ENCODE results near the gene MAD1L1. TPM values are rescaled to one million over a fixed set of nuclear protein-coding genes. Genes with fewer than 3 reads are reported as not detected.

Gene MAD1L1
- total and polyA plus RNA-seq, 2 donors (not counting 3 experiments of a cell fraction or from before 2014, with no cell fraction given), result 34.1 to 42.3 TPM

GRCh38 chr7:2165610-2166594 is 66.8 kb downstream of the MAD1L1 start:
- Histone ChIP-seq H2AFZ (ENCODE audit: low read depth, low read length) (no peak overlapping the region), H4K20me1 (replicated peaks; ENCODE audit: control insufficient read depth, extremely low read depth, insufficient read depth, low read length) (no peaks in the 10 kb centered on the region), H3K9me3 (replicated peaks; ENCODE audit: control insufficient read depth, insufficient read depth, low read length) (no peaks in the 10 kb centered on the region), H3K9ac (replicated peaks; ENCODE audit: extremely low read depth, insufficient read depth, low read length) (no peak overlapping the region), H3K9me1 (replicated peaks; ENCODE audit: control insufficient read depth, extremely low read depth, insufficient read depth, low read length) (no peaks in the 10 kb centered on the region), H3K4me3 (replicated peaks in 1 of 3; ENCODE audit: insufficient read depth in 1 of 3, low read depth in 1 of 3, low read length in 3 of 3) (no peak overlapping the region), H3K27me3 (ENCODE audit: control insufficient read depth in 2 of 2, insufficient read depth in 2 of 2, low read length in 2 of 2) (no peaks in the 10 kb centered on the region), H3K27ac (ENCODE audit: insufficient read depth, low read depth, low read length) (no peak overlapping the region), H3K4me2 (ENCODE audit: insufficient read depth, low read length) (no peak overlapping the region), H3K36me3 (ENCODE audit: control insufficient read depth in 2 of 2, extremely low read depth in 1 of 2, insufficient read depth in 2 of 2, low read length in 2 of 2) (no peaks in the 10 kb centered on the region), H3K4me1 (ENCODE audit: control insufficient read depth, extremely low read depth, insufficient read depth, low read length) (no peaks in the 10 kb centered on the region), H3K79me2 (ENCODE audit: control insufficient read depth, insufficient read depth, low read length) (no peaks in the 10 kb centered on the region)
- DNase-seq (ENCODE audit: low read depth, low spot score), result no peak
- intact Hi-C loops (cut with micrococcal nuclease) (no loop called here), dilution Hi-C loops (cut with MboI; ENCODE audit: extremely low pct_ligation_motif_present, low sequenced_read_pairs) (no loop called here)
- FAIRE-seq, result no peak
- no TSS peak for BruUV-seq (replicated peaks)
- no peak for TF ChIP-seq JUN (IDR thresholded peaks at IDR 0.05; ENCODE audit: borderline replicate concordance, insufficient read depth, insufficient read length, low read depth)
- TF ChIP-seq FOS (IDR thresholded peaks at IDR 0.05; ENCODE audit: borderline replicate concordance, insufficient read depth, low read length), result no peak
- TF ChIP-seq, protein P1, sequence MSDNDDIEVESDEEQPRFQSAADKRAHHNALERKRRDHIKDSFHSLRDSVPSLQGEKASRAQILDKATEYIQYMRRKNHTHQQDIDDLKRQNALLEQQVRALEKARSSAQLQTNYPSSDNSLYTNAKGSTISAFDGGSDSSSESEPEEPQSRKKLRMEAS (IDR thresholded peaks at IDR 0.05; ENCODE audit: insufficient read depth, insufficient read length), result no peak
- no peak for TF ChIP-seq POLR2AphosphoS5 (IDR thresholded peaks at IDR 0.05; ENCODE audit: insufficient read depth, low read depth, low read length)
- TF ChIP-seq, protein P2, sequence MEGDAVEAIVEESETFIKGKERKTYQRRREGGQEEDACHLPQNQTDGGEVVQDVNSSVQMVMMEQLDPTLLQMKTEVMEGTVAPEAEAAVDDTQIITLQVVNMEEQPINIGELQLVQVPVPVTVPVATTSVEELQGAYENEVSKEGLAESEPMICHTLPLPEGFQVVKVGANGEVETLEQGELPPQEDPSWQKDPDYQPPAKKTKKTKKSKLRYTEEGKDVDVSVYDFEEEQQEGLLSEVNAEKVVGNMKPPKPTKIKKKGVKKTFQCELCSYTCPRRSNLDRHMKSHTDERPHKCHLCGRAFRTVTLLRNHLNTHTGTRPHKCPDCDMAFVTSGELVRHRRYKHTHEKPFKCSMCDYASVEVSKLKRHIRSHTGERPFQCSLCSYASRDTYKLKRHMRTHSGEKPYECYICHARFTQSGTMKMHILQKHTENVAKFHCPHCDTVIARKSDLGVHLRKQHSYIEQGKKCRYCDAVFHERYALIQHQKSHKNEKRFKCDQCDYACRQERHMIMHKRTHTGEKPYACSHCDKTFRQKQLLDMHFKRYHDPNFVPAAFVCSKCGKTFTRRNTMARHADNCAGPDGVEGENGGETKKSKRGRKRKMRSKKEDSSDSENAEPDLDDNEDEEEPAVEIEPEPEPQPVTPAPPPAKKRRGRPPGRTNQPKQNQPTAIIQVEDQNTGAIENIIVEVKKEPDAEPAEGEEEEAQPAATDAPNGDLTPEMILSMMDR (IDR thresholded peaks at IDR 0.05; ENCODE audit: extremely low read depth in 1 of 2, insufficient read depth in 1 of 2, low read depth in 1 of 2, low read length in 2 of 2), result no peak
- no peak for TF ChIP-seq EZH2 (IDR thresholded peaks at IDR 0.05; ENCODE audit: borderline replicate concordance, low read depth, low read length, severe bottlenecking)
- CTCF ChIA-PET, result interaction anchor here (0.9 to 1.8 kb wide), 3 partner anchors 10 to 43 kb away, joined by 3 to 5 read pairs (median 4); no protein-coding TSS in a partner anchor
- POLR2A ChIA-PET, result no interaction called here
